ENCODE results near the gene CDC34. TPM values are rescaled to one million over a fixed set of nuclear protein-coding genes. Genes with fewer than 3 reads are reported as not detected.
A peak's percentile ranks its signal among the peaks of the same experiment; 100 is the strongest.

The CDC34 gene
- total and polyA plus RNA-seq, 4 donors, result 19.2 to 83.8 (median 41.7) TPM

DNA sequence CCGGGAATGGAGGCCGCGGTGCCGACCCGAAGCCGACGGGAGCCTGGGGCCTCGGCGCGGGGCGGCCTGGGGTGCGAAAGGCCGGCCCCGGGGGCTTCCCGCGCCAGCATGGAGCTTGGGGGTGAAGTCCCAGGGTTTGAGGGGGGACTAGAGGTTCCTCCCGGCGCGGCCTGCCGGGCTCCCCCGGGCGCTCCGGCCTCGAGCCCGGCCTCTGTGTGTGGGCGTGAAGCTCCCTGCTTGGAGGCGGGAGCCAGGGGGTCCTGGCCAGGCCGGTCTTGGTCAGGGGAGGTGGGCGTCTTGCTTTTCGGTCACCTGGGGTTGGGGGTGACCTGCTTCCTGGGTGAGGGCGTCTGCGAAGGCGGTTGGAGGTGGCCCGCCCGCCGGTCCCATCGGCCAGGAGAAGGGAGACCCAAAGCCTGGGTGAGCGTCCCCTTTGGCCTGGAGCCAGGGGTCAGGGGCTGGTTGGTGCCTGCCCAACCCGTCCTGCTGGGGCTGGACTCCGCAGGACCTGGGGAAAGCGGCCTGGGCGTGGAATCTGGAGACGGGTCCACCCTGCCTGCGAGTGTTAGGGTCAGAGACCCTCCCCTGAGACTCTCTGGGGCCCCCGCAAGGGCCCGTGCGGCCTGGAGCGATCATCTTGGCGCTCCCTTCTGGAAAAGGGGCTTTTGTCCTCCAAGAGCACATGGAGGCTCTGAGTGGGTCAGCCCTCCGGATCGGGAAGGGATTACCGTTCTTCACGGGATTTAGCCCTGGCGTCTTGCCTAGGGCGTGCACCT, 41.4 kb downstream of the CDC34 start:
- peak; percentile 71 for DNase-seq (ENCODE audit: low spot score)
- H3K4me1 ChIP-seq (ENCODE audit: control insufficient read depth in 4 of 4, insufficient read depth in 4 of 4, low read length in 3 of 4), result peaks cover 23 to 40% (median 34%) of the 10 kb centered on the region in 4 donors
- H3K4me3 ChIP-seq (ENCODE audit: low read depth in 1 of 3, low read length in 3 of 3), result peak overlapping the region; percentile 59 to 95 (median 65)
- WGBS, result under 1% methylated on average over 55 of the region's 55 CpGs
- peak overlapping the region; percentile 84 to 94 for H3K27ac ChIP-seq (ENCODE audit: low read depth in 1 of 2, low read length in 2 of 2)
- no peak for TF ChIP-seq GABPA (IDR thresholded peaks at IDR 0.05 in 1 of 2, conservative IDR thresholded peaks at IDR 0.05 in 1 of 2)
- TF ChIP-seq, protein P1, sequence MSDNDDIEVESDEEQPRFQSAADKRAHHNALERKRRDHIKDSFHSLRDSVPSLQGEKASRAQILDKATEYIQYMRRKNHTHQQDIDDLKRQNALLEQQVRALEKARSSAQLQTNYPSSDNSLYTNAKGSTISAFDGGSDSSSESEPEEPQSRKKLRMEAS (IDR thresholded peaks at IDR 0.05), result no peak
- no peak for TF ChIP-seq FOXA1 (IDR thresholded peaks at IDR 0.05)
- TF ChIP-seq, protein P2, sequence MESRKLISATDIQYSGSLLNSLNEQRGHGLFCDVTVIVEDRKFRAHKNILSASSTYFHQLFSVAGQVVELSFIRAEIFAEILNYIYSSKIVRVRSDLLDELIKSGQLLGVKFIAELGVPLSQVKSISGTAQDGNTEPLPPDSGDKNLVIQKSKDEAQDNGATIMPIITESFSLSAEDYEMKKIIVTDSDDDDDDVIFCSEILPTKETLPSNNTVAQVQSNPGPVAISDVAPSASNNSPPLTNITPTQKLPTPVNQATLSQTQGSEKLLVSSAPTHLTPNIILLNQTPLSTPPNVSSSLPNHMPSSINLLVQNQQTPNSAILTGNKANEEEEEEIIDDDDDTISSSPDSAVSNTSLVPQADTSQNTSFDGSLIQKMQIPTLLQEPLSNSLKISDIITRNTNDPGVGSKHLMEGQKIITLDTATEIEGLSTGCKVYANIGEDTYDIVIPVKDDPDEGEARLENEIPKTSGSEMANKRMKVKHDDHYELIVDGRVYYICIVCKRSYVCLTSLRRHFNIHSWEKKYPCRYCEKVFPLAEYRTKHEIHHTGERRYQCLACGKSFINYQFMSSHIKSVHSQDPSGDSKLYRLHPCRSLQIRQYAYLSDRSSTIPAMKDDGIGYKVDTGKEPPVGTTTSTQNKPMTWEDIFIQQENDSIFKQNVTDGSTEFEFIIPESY (IDR thresholded peaks at IDR 0.05), result no peak
- no peaks in the 10 kb centered on the region for H3K9me3 ChIP-seq (ENCODE audit: control insufficient read depth in 4 of 4, low read length in 3 of 4)
- peaks cover 0 to 1% (median 0%) of the 10 kb centered on the region in 4 donors for H3K36me3 ChIP-seq (ENCODE audit: control insufficient read depth in 4 of 4, insufficient read depth in 3 of 4, low read depth in 1 of 4, low read length in 3 of 4)
- H3K9ac ChIP-seq (ENCODE audit: low read depth in 1 of 2, low read length in 2 of 2), result peak overlapping the region; percentile 82 to 83
- no peaks in the 10 kb centered on the region for H3K27me3 ChIP-seq (ENCODE audit: control insufficient read depth in 4 of 4, insufficient read depth in 4 of 4, low read length in 3 of 4)

DNA sequence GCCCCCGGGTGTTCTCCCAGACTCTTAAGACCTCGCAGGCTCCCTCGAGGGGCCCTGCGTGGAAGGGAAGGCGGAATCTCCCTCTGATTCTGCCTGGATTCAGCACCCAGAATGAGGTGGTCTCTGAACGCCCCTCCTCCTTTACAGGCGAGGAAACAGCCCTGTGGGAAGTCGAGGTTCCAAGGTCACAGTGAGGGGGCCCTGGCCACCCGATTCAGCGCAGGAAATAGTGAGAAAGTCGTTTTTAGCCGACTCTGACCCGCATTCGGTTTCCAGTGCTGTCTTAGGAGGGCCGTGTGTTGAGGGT, 41.9 kb downstream of the CDC34 start:
- 10% methylated on average over 15 of the region's 15 CpGs for whole genome bisulfite sequencing

More for the DNA sequence above, 41.9 kb downstream of the CDC34 start:
- Histone ChIP-seq H3K4me3 (ENCODE audit: low read depth in 1 of 3, low read length in 3 of 3) (peak overlapping the region; percentile 59 to 95 (median 65)), H3K4me1 (ENCODE audit: control insufficient read depth in 4 of 4, insufficient read depth in 4 of 4, low read length in 3 of 4) (peaks cover 23 to 40% (median 34%) of the 10 kb centered on the region in 4 donors), H3K9ac (ENCODE audit: low read depth in 1 of 2, low read length in 2 of 2) (peak overlapping the region; percentile 43 to 83), H3K36me3 (ENCODE audit: control insufficient read depth in 4 of 4, insufficient read depth in 3 of 4, low read depth in 1 of 4, low read length in 3 of 4) (peaks cover 0 to 2% (median 1%) of the 10 kb centered on the region in 4 donors), H3K27ac (ENCODE audit: low read depth in 1 of 2, low read length in 2 of 2) (peak overlapping the region; percentile 84 to 94), H3K9me3 (ENCODE audit: control insufficient read depth in 4 of 4, low read length in 3 of 4) (no peaks in the 10 kb centered on the region), H3K27me3 (ENCODE audit: control insufficient read depth in 4 of 4, insufficient read depth in 4 of 4, low read length in 3 of 4) (no peaks in the 10 kb centered on the region)
- no peak for DNase-seq (ENCODE audit: low spot score)
- TF ChIP-seq, protein P2 (IDR thresholded peaks at IDR 0.05), result no peak
- TF ChIP-seq EGR1 (IDR thresholded peaks at IDR 0.05; ENCODE audit: low read depth in 2 of 2) (no peak), FOXA2 (IDR thresholded peaks at IDR 0.05) (no peak), RXRA (IDR thresholded peaks at IDR 0.05) (no peak), GABPA (IDR thresholded peaks at IDR 0.05 in 1 of 2, conservative IDR thresholded peaks at IDR 0.05 in 1 of 2) (no peak), FOXA1 (IDR thresholded peaks at IDR 0.05) (no peak), YY1 (IDR thresholded peaks at IDR 0.05) (no peak), HNF4A (conservative IDR thresholded peaks at IDR 0.05) (no peak), JUND (IDR thresholded peaks at IDR 0.05) (no peak), RAD21 (IDR thresholded peaks at IDR 0.05) (no peak), HNF4G (IDR thresholded peaks at IDR 0.05) (no peak)
- TF ChIP-seq, protein P3, sequence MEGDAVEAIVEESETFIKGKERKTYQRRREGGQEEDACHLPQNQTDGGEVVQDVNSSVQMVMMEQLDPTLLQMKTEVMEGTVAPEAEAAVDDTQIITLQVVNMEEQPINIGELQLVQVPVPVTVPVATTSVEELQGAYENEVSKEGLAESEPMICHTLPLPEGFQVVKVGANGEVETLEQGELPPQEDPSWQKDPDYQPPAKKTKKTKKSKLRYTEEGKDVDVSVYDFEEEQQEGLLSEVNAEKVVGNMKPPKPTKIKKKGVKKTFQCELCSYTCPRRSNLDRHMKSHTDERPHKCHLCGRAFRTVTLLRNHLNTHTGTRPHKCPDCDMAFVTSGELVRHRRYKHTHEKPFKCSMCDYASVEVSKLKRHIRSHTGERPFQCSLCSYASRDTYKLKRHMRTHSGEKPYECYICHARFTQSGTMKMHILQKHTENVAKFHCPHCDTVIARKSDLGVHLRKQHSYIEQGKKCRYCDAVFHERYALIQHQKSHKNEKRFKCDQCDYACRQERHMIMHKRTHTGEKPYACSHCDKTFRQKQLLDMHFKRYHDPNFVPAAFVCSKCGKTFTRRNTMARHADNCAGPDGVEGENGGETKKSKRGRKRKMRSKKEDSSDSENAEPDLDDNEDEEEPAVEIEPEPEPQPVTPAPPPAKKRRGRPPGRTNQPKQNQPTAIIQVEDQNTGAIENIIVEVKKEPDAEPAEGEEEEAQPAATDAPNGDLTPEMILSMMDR (IDR thresholded peaks at IDR 0.05; ENCODE audit: low read depth, low read length, missing input control), result no peak
- TF ChIP-seq, protein P4, sequence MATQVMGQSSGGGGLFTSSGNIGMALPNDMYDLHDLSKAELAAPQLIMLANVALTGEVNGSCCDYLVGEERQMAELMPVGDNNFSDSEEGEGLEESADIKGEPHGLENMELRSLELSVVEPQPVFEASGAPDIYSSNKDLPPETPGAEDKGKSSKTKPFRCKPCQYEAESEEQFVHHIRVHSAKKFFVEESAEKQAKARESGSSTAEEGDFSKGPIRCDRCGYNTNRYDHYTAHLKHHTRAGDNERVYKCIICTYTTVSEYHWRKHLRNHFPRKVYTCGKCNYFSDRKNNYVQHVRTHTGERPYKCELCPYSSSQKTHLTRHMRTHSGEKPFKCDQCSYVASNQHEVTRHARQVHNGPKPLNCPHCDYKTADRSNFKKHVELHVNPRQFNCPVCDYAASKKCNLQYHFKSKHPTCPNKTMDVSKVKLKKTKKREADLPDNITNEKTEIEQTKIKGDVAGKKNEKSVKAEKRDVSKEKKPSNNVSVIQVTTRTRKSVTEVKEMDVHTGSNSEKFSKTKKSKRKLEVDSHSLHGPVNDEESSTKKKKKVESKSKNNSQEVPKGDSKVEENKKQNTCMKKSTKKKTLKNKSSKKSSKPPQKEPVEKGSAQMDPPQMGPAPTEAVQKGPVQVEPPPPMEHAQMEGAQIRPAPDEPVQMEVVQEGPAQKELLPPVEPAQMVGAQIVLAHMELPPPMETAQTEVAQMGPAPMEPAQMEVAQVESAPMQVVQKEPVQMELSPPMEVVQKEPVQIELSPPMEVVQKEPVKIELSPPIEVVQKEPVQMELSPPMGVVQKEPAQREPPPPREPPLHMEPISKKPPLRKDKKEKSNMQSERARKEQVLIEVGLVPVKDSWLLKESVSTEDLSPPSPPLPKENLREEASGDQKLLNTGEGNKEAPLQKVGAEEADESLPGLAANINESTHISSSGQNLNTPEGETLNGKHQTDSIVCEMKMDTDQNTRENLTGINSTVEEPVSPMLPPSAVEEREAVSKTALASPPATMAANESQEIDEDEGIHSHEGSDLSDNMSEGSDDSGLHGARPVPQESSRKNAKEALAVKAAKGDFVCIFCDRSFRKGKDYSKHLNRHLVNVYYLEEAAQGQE (IDR thresholded peaks at IDR 0.05), result no peak
- TF ChIP-seq, protein P1 (IDR thresholded peaks at IDR 0.05), result no peak
- TF ChIP-seq, protein P5, sequence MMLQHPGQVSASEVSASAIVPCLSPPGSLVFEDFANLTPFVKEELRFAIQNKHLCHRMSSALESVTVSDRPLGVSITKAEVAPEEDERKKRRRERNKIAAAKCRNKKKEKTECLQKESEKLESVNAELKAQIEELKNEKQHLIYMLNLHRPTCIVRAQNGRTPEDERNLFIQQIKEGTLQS (IDR thresholded peaks at IDR 0.05), result no peak

Measured in liver (tissue), 9 donors.